Activated CD8-positive, alpha-beta T cell treated with anti-CD3 and anti-CD28 coated beads for 36 hours (primary cell): ENCODE results near the gene ATP6V1G3. TPM values are rescaled to one million over a fixed set of nuclear protein-coding genes. Genes with fewer than 3 reads are reported as not detected.

Experiments
- ATAC-seq: fragments of 200-7000 bp; cut with Tn5 transposase; one replicate; pipeline ENCODE4 v1.10.0; 2021; ENCODE audit warnings: mild to moderate bottlenecking, moderate library complexity
- CTCF ChIA-PET: fragments of 350-600 bp; sonication (Branson Sonifier 250); formaldehyde crosslinking; loops from one replicate; lab custom pipeline; 2021; ENCODE audit warnings: antibody characterized with exemption; lab: Charles Lee
- POLR2A ChIA-PET: fragments of 350-600 bp; sonication (Branson Sonifier 250); formaldehyde crosslinking; loops from one replicate; lab custom pipeline; 2021; ENCODE audit warnings: antibody characterized with exemption; lab: Charles Lee
- DNase-seq: peaks from one replicate; pipeline ENCODE4 v3.0.0-alpha.2; 2020
- H3K27ac Mint-ChIP-seq: one replicate; pipeline ENCODE4 v1.8.0; 2021; ENCODE audit warnings: mild to moderate bottlenecking, mixed read lengths
- H3K27me3 Mint-ChIP-seq: one replicate; pipeline ENCODE4 v1.8.0; 2021; ENCODE audit warnings: mixed read lengths
- H3K36me3 Mint-ChIP-seq: one replicate; pipeline ENCODE4 v1.8.0; 2021; ENCODE audit warnings: low read depth, mixed read lengths
- H3K4me1 Mint-ChIP-seq: one replicate; pipeline ENCODE4 v1.8.0; 2021; ENCODE audit warnings: low read depth, mixed read lengths
- H3K4me3 Mint-ChIP-seq: one replicate; pipeline ENCODE4 v1.8.0; 2021; ENCODE audit warnings: mild to moderate bottlenecking, moderate library complexity, mixed read lengths
- H3K9me3 Mint-ChIP-seq: one replicate; pipeline ENCODE4 v1.8.0; 2021; ENCODE audit warnings: mixed read lengths
- CTCF ChIP-seq: fragments of 200-600 bp; IDR thresholded peaks from one replicate; pipeline ENCODE4 v1.8.0; 2022; ENCODE audit warnings: antibody characterized with exemption, mild to moderate bottlenecking
- intact Hi-C: fragments of 100-400 bp; cut with micrococcal nuclease; formaldehyde crosslinking; loops from one replicate; pipeline ENCODE4 v1.10.0; 2022
- total RNA-seq, 2 experiments: library from RNA; stranded (reverse); gene quantifications; one replicate each; pipeline ENCODE4 v1.2.3, GENCODE V29; 2021

ATP6V1G3 gene
- total RNA-seq, 2 experiments from 2014 or later = not detected

- Mint-ChIP-seq H3K27me3 (no peaks in the 10 kb centered on the region), H3K4me3 (peak overlapping the region; percentile 68), H3K4me1 (peaks cover 72% of the 10 kb centered on the region), H3K27ac (peak overlapping the region; percentile 89), H3K36me3 (peaks cover 5% of the 10 kb centered on the region), H3K9me3 (no peaks in the 10 kb centered on the region)
- TF ChIP-seq CTCF = no peak
- POLR2A ChIA-PET = interaction anchor here (0.6 to 1.4 kb wide), 7 partner anchors 92 to 158 kb away, joined by 3 to 4 read pairs (median 3); no protein-coding TSS in a partner anchor
- intact Hi-C loops = loop anchor here (5.0 kb wide), 5 partner anchors 34 to 356 kb away; no protein-coding TSS in a partner anchor
- CTCF ChIA-PET = interaction anchor here (0.8 to 1.6 kb wide), 6 partner anchors 17 to 167 kb away, joined by 3 to 5 read pairs (median 3); partner anchors contain the start of gene ATP6V1G3
- DNase-seq (peak; percentile 35), ATAC-seq (peak; percentile 59)
These were observed 17.1 kb downstream of the ATP6V1G3 start for GRCh38 chr1:198523182-198523950.

- Mint-ChIP-seq H3K36me3 (peaks cover 2% of the 10 kb centered on the region), H3K27ac (peak overlapping the region; percentile 92), H3K4me3 (peak overlapping the region; percentile 72), H3K27me3 (no peaks in the 10 kb centered on the region), H3K9me3 (no peaks in the 10 kb centered on the region), H3K4me1 (peaks cover 68% of the 10 kb centered on the region)
- intact Hi-C loops = loop anchor here (5.0 kb wide), 5 partner anchors 37 to 353 kb away; no protein-coding TSS in a partner anchor
- ATAC-seq = peak; percentile 60
- ChIA-PET POLR2A (interaction anchor here (0.7 to 2.7 kb wide), 11 partner anchors 81 to 415 kb away, joined by 3 to 17 read pairs (median 3); no protein-coding TSS in a partner anchor), CTCF (interaction anchor here (1.2 to 2.4 kb wide), 8 partner anchors 39 to 169 kb away, joined by 3 to 8 read pairs (median 4); no protein-coding TSS in a partner anchor)
- no peak for TF ChIP-seq CTCF
- DNase-seq = peak; percentile 37
These were observed 19.8 kb downstream of the ATP6V1G3 start for GRCh38 chr1:198520524-198521254.

GRCh38 chr1:198519639-198520501 is 20.6 kb downstream of the ATP6V1G3 start:
- Mint-ChIP-seq H3K27ac (peak overlapping the region; percentile 92), H3K4me3 (peak overlapping the region; percentile 72), H3K9me3 (no peaks in the 10 kb centered on the region), H3K4me1 (peaks cover 67% of the 10 kb centered on the region), H3K36me3 (peaks cover 2% of the 10 kb centered on the region), H3K27me3 (no peaks in the 10 kb centered on the region)
- POLR2A ChIA-PET = interaction anchor here (0.6 to 2.7 kb wide), 12 partner anchors 90 to 416 kb away, joined by 3 to 17 read pairs (median 3); no protein-coding TSS in a partner anchor
- intact Hi-C loops = loop anchor here (5.0 kb wide), 5 partner anchors 37 to 353 kb away; no protein-coding TSS in a partner anchor
- no peak for TF ChIP-seq CTCF
- CTCF ChIA-PET = interaction anchor here (0.9 to 2.4 kb wide), 10 partner anchors 20 to 170 kb away, joined by 3 to 8 read pairs (median 4); partner anchors contain the start of gene ATP6V1G3
- DNase-seq = no peak
- ATAC-seq = peak; percentile 15

- H3K4me1 Mint-ChIP-seq = peaks cover 57% of the 10 kb centered on the region
- no peaks in the 10 kb centered on the region for H3K27me3 Mint-ChIP-seq
- no peaks in the 10 kb centered on the region for H3K9me3 Mint-ChIP-seq
- no peak for TF ChIP-seq CTCF
- no peaks in the 10 kb centered on the region for H3K36me3 Mint-ChIP-seq
- CTCF ChIA-PET = no interaction called here
- POLR2A ChIA-PET = no interaction called here
- H3K27ac Mint-ChIP-seq = no peak overlapping the region
- DNase-seq = no peak
- no peak overlapping the region for H3K4me3 Mint-ChIP-seq
- no peak for ATAC-seq
- intact Hi-C loops = no loop called here
These were observed 22.8 kb downstream of the ATP6V1G3 start for GRCh38 chr1:198517623-198518199.
